Thymus (tissue), 2 donors: Measurements from ENCODE around the gene DPPA4. TPM values are rescaled to one million over a fixed set of nuclear protein-coding genes. Genes with fewer than 3 reads are reported as not detected.

Experiments
- polyA plus RNA-seq: library from polyadenylated mRNA; stranded (reverse); fragments of 200-250 nt; gene quantifications from one replicate; pipeline ENCODE4 v1.2.3, GENCODE V29; 2013
- total RNA-seq: library from RNA; stranded (reverse); fragments of 120-200 nt; gene quantifications from one replicate; pipeline ENCODE4 v1.2.4, GENCODE V29; 2013
- donor health status: healthy.

DPPA4 gene
- total and polyA plus RNA-seq, 2 donors, result 13.6 to 14.2 TPM

Other genes starting within 250 kb of the DPPA4 start
- 0.05 TPM for gene MORC1, start 219.4 kb downstream of the DPPA4 start, total RNA-seq
- gene MORC1, start 219.4 kb downstream of the DPPA4 start, polyA plus RNA-seq, result 0.27 TPM
- not detected for gene C3orf85, start 200.8 kb downstream of the DPPA4 start, total RNA-seq
- gene C3orf85, start 200.8 kb downstream of the DPPA4 start, polyA plus RNA-seq, result 0.32 TPM
- 0.14 TPM for gene DPPA2, start 21.0 kb downstream of the DPPA4 start, total RNA-seq
- 0.62 TPM for gene DPPA2, start 21.0 kb downstream of the DPPA4 start, polyA plus RNA-seq